ENCODE data around the gene GNA12. TPM values are rescaled to one million over a fixed set of nuclear protein-coding genes. Genes with fewer than 3 reads are reported as not detected.
A peak's percentile ranks its signal among the peaks of the same experiment; 100 is the strongest.

The GNA12 gene
- polyA plus RNA-seq, 1 of the 3 experiments (the other 2 are of a cell fraction): 64.8 TPM

- H3K4me2 ChIP-seq: no peak overlapping the region
- peaks cover 0 to 2% of the 10 kb centered on the region in 2 experiments; a peak in 1 of 4 replicates for H3K4me1 ChIP-seq (ENCODE audit: control insufficient read depth in 1 of 2, insufficient read depth in 2 of 2, low read depth in 1 of 2, low read length in 1 of 2)
- H3F3A ChIP-seq (replicated peaks; ENCODE audit: insufficient read depth): peaks cover 10% of the 10 kb centered on the region
- no peak for DNase-seq
- no peaks in the 10 kb centered on the region for H3K36me3 ChIP-seq (replicated peaks in 1 of 2; ENCODE audit: control insufficient read depth in 1 of 2, insufficient read depth in 2 of 2, low read length in 1 of 2)
- ChIA-PET CTCF (interaction anchor here (0.9 to 4.2 kb wide), 3 partner anchors 10 to 271 kb away, joined by 3 to 28 read pairs (median 7); no protein-coding TSS in a partner anchor), POLR2A (no interaction called here)
- WGBS (ENCODE audit: low lambda C conversion rate): 69% methylated on average over 16 of the region's 17 CpGs
- H3K9ac ChIP-seq: no peak overlapping the region
- no peaks in the 10 kb centered on the region for H3K9me3 ChIP-seq
- TF ChIP-seq EP300 (IDR thresholded peaks at IDR 0.05; ENCODE audit: borderline replicate concordance in 1 of 2, low read depth in 1 of 2, low read length in 1 of 2): no peak
- no peak for TF ChIP-seq CHD2 (IDR thresholded peaks at IDR 0.05; ENCODE audit: low read length, partially characterized antibody)
- no peaks in the 10 kb centered on the region for H3K9me2 ChIP-seq
- no peaks in the 10 kb centered on the region for H4K20me1 ChIP-seq (ENCODE audit: insufficient read depth)
- no peak overlapping the region for H3K27ac ChIP-seq (ENCODE audit: low read depth in 2 of 2, low read length in 1 of 2)
- H3K79me2 ChIP-seq (ENCODE audit: insufficient read depth): no peaks in the 10 kb centered on the region
- H3K27me3 ChIP-seq (ENCODE audit: insufficient read depth): no peaks in the 10 kb centered on the region
- H2AFZ ChIP-seq (ENCODE audit: low read depth): no peak overlapping the region
- no peak overlapping the region for H3K4me3 ChIP-seq (ENCODE audit: low read depth in 2 of 2, low read length in 1 of 2)
Observed at GRCh38 chr7:2883101-2883500, 39.0 kb upstream of the GNA12 start.

- WGBS (ENCODE audit: low lambda C conversion rate): 73% methylated on average over 10 of the region's 10 CpGs
- Histone ChIP-seq H3K36me3 (replicated peaks in 1 of 2; ENCODE audit: control insufficient read depth in 1 of 2, insufficient read depth in 2 of 2, low read length in 1 of 2) (no peaks in the 10 kb centered on the region), H3K27ac (ENCODE audit: low read depth in 2 of 2, low read length in 1 of 2) (no peak overlapping the region), H3K4me3 (ENCODE audit: low read depth in 2 of 2, low read length in 1 of 2) (no peak overlapping the region), H3K4me2 (no peak overlapping the region), H3K27me3 (ENCODE audit: insufficient read depth) (no peaks in the 10 kb centered on the region), H2AFZ (ENCODE audit: low read depth) (no peak overlapping the region), H3K79me2 (ENCODE audit: insufficient read depth) (no peaks in the 10 kb centered on the region), H3K9ac (no peak overlapping the region), H4K20me1 (ENCODE audit: insufficient read depth) (no peaks in the 10 kb centered on the region), H3K9me2 (no peaks in the 10 kb centered on the region), H3K4me1 (ENCODE audit: control insufficient read depth in 1 of 2, insufficient read depth in 2 of 2, low read depth in 1 of 2, low read length in 1 of 2) (peaks cover 0 to 2% of the 10 kb centered on the region in 2 experiments; a peak in 1 of 4 replicates), H3K9me3 (no peaks in the 10 kb centered on the region), H3F3A (replicated peaks; ENCODE audit: insufficient read depth) (peaks cover 10% of the 10 kb centered on the region)
- CTCF ChIA-PET: interaction anchor here (0.8 to 4.2 kb wide), 2 partner anchors 17 to 280 kb away, joined by 3 to 28 read pairs; no protein-coding TSS in a partner anchor
- POLR2A ChIA-PET: no interaction called here
- DNase-seq: no peak
- no peak for TF ChIP-seq TAF1 (IDR thresholded peaks at IDR 0.05; ENCODE audit: borderline replicate concordance, low read depth, low read length)
Observed at GRCh38 chr7:2882111-2882510, 38.0 kb upstream of the GNA12 start.

DNA sequence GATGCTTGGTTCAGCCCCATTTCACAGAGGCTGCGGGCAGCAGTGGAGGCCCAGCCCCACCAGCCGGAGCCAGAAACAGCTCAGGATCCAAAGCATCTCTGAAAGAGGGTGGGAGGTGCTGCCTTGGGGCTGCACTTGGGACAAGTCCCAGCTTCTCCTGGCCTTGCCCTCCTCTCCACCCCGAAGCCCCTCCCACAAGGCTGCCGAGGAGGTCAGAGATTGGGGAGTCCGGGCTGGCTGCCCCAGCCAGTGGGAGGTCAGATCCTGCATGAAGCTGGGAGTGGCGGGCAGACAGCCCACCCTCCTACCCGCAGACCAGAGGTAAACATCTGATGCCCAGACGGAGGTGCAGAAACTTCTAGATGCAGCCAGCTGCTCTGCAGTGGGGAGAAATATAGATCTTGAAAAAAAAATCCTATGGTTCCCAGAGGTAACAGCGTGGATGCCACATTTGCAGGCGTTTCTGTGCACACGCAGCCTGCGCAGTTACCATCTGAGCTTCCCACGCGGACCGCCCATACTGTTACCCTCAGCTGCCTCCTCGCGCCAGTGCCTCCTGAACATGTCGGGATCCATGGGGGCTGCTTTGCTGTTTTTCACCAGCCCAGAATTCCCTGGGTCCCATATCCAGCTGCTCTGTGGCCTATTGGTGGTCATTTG, 36.9 kb upstream of the GNA12 start:
- Histone ChIP-seq H3K9ac (no peak overlapping the region), H2AFZ (ENCODE audit: low read depth) (no peak overlapping the region), H4K20me1 (ENCODE audit: insufficient read depth) (no peaks in the 10 kb centered on the region), H3K27ac (ENCODE audit: low read depth in 2 of 2, low read length in 1 of 2) (no peak overlapping the region), H3K4me2 (no peak overlapping the region), H3K36me3 (replicated peaks in 1 of 2; ENCODE audit: control insufficient read depth in 1 of 2, insufficient read depth in 2 of 2, low read length in 1 of 2) (no peaks in the 10 kb centered on the region), H3K4me3 (ENCODE audit: low read depth in 2 of 2, low read length in 1 of 2) (no peak overlapping the region), H3K27me3 (ENCODE audit: insufficient read depth) (no peaks in the 10 kb centered on the region), H3K9me2 (no peaks in the 10 kb centered on the region), H3K4me1 (ENCODE audit: control insufficient read depth in 1 of 2, insufficient read depth in 2 of 2, low read depth in 1 of 2, low read length in 1 of 2) (peaks cover 0 to 5% of the 10 kb centered on the region in 2 experiments; a peak in 1 of 4 replicates), H3K9me3 (no peaks in the 10 kb centered on the region), H3K79me2 (ENCODE audit: insufficient read depth) (no peaks in the 10 kb centered on the region), H3F3A (replicated peaks; ENCODE audit: insufficient read depth) (peaks cover 10% of the 10 kb centered on the region)
- TF ChIP-seq ZBTB33 (IDR thresholded peaks at IDR 0.05; ENCODE audit: borderline replicate concordance, low read depth) (no peak), GATA2 (CRISPR knock-in tag; IDR thresholded peaks at IDR 0.05) (no peak), GABPA (IDR thresholded peaks at IDR 0.05; ENCODE audit: low read depth) (no peak), FOXM1 (IDR thresholded peaks at IDR 0.05; ENCODE audit: low read depth) (no peak), TEAD4 (IDR thresholded peaks at IDR 0.05; ENCODE audit: borderline replicate concordance, insufficient read depth) (no peak), EP300 (IDR thresholded peaks at IDR 0.05; ENCODE audit: borderline replicate concordance in 1 of 2, low read depth in 1 of 2, low read length in 1 of 2) (no peak), TAF1 (IDR thresholded peaks at IDR 0.05; ENCODE audit: borderline replicate concordance, low read depth, low read length) (no peak), EZH2phosphoT487 (IDR thresholded peaks at IDR 0.05; ENCODE audit: borderline replicate concordance, low read depth) (no peak), MEF2A (IDR thresholded peaks at IDR 0.05; ENCODE audit: borderline replicate concordance, low read depth) (no peak), JUND (IDR thresholded peaks at IDR 0.05) (no peak)
- TF ChIP-seq, protein P1, sequence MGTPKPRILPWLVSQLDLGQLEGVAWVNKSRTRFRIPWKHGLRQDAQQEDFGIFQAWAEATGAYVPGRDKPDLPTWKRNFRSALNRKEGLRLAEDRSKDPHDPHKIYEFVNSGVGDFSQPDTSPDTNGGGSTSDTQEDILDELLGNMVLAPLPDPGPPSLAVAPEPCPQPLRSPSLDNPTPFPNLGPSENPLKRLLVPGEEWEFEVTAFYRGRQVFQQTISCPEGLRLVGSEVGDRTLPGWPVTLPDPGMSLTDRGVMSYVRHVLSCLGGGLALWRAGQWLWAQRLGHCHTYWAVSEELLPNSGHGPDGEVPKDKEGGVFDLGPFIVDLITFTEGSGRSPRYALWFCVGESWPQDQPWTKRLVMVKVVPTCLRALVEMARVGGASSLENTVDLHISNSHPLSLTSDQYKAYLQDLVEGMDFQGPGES (IDR thresholded peaks at IDR 0.05; ENCODE audit: low read depth, low read length): no peak
- TF ChIP-seq, protein P2, sequence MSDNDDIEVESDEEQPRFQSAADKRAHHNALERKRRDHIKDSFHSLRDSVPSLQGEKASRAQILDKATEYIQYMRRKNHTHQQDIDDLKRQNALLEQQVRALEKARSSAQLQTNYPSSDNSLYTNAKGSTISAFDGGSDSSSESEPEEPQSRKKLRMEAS (IDR thresholded peaks at IDR 0.05; ENCODE audit: low read depth): no peak
- TF ChIP-seq, protein P3, sequence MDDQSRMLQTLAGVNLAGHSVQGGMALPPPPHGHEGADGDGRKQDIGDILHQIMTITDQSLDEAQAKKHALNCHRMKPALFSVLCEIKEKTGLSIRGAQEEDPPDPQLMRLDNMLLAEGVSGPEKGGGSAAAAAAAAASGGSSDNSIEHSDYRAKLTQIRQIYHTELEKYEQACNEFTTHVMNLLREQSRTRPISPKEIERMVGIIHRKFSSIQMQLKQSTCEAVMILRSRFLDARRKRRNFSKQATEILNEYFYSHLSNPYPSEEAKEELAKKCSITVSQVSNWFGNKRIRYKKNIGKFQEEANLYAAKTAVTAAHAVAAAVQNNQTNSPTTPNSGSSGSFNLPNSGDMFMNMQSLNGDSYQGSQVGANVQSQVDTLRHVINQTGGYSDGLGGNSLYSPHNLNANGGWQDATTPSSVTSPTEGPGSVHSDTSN (IDR thresholded peaks at IDR 0.05): no peak
- DNase-seq: peak; percentile 66
- WGBS (ENCODE audit: low lambda C conversion rate): 79% methylated on average over 16 of the region's 18 CpGs
- POLR2A ChIA-PET: interaction anchor here (0.7 kb wide), 1 partner anchor 147 kb away, joined by 4 read pairs; no protein-coding TSS in a partner anchor
- CTCF ChIA-PET: interaction anchor here (0.6 to 4.2 kb wide), 5 partner anchors 16 to 421 kb away, joined by 3 to 28 read pairs (median 3); partner anchors contain the start of gene SDK1
